BE2C (cell line): Measurements from ENCODE around the gene KIRREL3.

Experiments
- DNase-seq: peaks from one replicate; pipeline ENCODE4 v3.0.0-alpha.2; 2020
- H3K27me3 ChIP-seq: fragments of 250-450 bp; sonication (Bioruptor Pico); 2 replicates; pipeline ENCODE4 v1.5.1; 2020; ENCODE audit warnings: mild to moderate bottlenecking
- H3K36me3 ChIP-seq: fragments of 250-450 bp; sonication (Bioruptor Pico); 2 replicates; pipeline ENCODE4 v1.5.1; 2020; ENCODE audit warnings: mild to moderate bottlenecking
- H3K4me1 ChIP-seq: fragments of 250-450 bp; sonication (Bioruptor Pico); 2 replicates; pipeline ENCODE4 v1.5.1; 2020
- H3K4me3 ChIP-seq: 2 replicates; pipeline ENCODE4 v1.5.1; 2011; ENCODE audit warnings: low read depth, low read length
- H3K9me3 ChIP-seq: fragments of 250-450 bp; sonication (Bioruptor Pico); 2 replicates; pipeline ENCODE4 v1.5.1; 2020
- CTCF ChIP-seq: IDR thresholded peaks from 2 replicates; pipeline ENCODE4 v1.5.1; 2012; ENCODE audit warnings: mild to moderate bottlenecking, low read depth, low read length

KIRREL3 gene

GRCh38 chr11:126754591-126755426 is 245.8 kb downstream of the KIRREL3 start:
- TF ChIP-seq CTCF: no peak
- Histone ChIP-seq H3K9me3 (peaks cover 4% of the 10 kb centered on the region; the same call in 1 of the 2 replicates), H3K4me3 (no peak overlapping the region), H3K4me1 (peaks cover 12% of the 10 kb centered on the region), H3K27me3 (peaks cover 95% of the 10 kb centered on the region), H3K36me3 (no peaks in the 10 kb centered on the region)
- no peak for DNase-seq

GRCh38 chr11:126753990-126754389 is 246.6 kb downstream of the KIRREL3 start:
- peaks cover 12% of the 10 kb centered on the region for H3K4me1 ChIP-seq
- H3K36me3 ChIP-seq: no peaks in the 10 kb centered on the region
- no peak overlapping the region for H3K4me3 ChIP-seq
- DNase-seq: no peak
- peaks cover 4% of the 10 kb centered on the region; the same call in 1 of the 2 replicates for H3K9me3 ChIP-seq
- TF ChIP-seq CTCF: no peak
- peaks cover 95% of the 10 kb centered on the region for H3K27me3 ChIP-seq

- Histone ChIP-seq H3K4me3 (no peak overlapping the region), H3K36me3 (no peaks in the 10 kb centered on the region), H3K27me3 (peaks cover 95% of the 10 kb centered on the region), H3K4me1 (peaks cover 12% of the 10 kb centered on the region), H3K9me3 (peaks cover 4% of the 10 kb centered on the region; the same call in 1 of the 2 replicates)
- no peak for TF ChIP-seq CTCF
- DNase-seq: no peak
Observed at GRCh38 chr11:126751242-126751641, 249.3 kb downstream of the KIRREL3 start.

GRCh38 chr11:126748793-126749192 is 251.8 kb downstream of the KIRREL3 start:
- H3K27me3 ChIP-seq: peaks cover 100% of the 10 kb centered on the region
- H3K9me3 ChIP-seq: peaks cover 4% of the 10 kb centered on the region; the same call in 1 of the 2 replicates
- no peak for DNase-seq
- H3K4me1 ChIP-seq: peaks cover 4% of the 10 kb centered on the region
- H3K36me3 ChIP-seq: no peaks in the 10 kb centered on the region
- no peak overlapping the region for H3K4me3 ChIP-seq
- no peak for TF ChIP-seq CTCF

GRCh38 chr11:126748100-126748791 is 252.3 kb downstream of the KIRREL3 start:
- Histone ChIP-seq H3K9me3 (peaks cover 4% of the 10 kb centered on the region; the same call in 1 of the 2 replicates), H3K27me3 (peaks cover 100% of the 10 kb centered on the region), H3K36me3 (no peaks in the 10 kb centered on the region), H3K4me1 (no peaks in the 10 kb centered on the region), H3K4me3 (no peak overlapping the region)
- DNase-seq: peak; percentile 15
- no peak for TF ChIP-seq CTCF
